Ishikawa (cell line): ENCODE data around the gene NANOS3.

Source experiments
- EP300 ChIP-seq: IDR thresholded peaks from 2 replicates; pipeline ENCODE4 v1.6.1; 2012; ENCODE audit warnings: borderline replicate concordance
- NFIC ChIP-seq: IDR thresholded peaks from 2 replicates; pipeline ENCODE4 v1.6.1; 2012
- RAD21 ChIP-seq: IDR thresholded peaks from 2 replicates; pipeline ENCODE4 v1.6.1; 2012; ENCODE audit warnings: low read depth
- TF ChIP-seq, protein P1 (sequence below): IDR thresholded peaks from 2 replicates; pipeline ENCODE4 v1.6.1; 2012; ENCODE audit warnings: low read depth, mild to moderate bottlenecking

DNA sequence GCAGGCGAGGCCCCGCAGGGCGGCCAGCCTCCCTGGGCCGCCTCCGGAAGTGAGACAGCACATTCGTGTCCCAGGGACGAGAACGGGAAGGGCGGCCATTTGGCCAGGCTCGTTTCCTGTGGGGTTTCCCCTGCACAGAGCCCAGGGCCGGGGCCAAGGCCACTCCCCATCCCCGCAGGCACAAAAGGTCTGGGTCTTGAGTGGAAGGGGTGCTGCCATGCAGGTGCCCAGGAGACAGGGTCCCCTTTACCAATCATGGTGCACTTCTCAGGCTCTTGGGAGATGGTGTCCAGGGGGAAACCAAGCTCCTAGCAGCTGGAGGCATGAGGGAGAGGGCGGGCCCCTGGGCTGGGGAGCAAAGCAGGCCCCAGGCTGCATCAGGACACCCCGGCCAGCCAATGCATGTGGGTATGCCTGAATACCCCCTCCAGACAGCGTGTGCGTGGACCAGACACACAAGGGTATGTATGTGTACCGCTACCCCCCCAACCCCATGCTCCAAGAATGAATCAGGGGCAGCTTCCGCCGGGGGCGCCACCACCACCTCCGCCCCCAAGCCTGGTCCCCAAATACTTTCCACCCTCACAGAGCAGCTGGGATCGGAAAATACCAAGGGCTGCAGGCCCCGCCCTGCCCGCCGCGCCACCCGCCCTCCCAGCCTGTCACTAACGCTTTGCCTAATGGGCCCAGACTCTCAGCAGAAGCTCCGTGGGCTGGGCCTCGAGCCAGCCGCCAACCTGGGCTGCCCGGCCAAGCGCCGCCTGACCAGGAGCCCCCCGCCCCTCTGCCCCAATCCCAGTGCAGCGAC, 37.6 kb upstream of the NANOS3 start:
- TF ChIP-seq NFIC (peak; percentile 68), EP300 (peak; percentile 30; the same call in 1 of the 2 replicates), RAD21 (no peak)
- TF ChIP-seq, protein P1, sequence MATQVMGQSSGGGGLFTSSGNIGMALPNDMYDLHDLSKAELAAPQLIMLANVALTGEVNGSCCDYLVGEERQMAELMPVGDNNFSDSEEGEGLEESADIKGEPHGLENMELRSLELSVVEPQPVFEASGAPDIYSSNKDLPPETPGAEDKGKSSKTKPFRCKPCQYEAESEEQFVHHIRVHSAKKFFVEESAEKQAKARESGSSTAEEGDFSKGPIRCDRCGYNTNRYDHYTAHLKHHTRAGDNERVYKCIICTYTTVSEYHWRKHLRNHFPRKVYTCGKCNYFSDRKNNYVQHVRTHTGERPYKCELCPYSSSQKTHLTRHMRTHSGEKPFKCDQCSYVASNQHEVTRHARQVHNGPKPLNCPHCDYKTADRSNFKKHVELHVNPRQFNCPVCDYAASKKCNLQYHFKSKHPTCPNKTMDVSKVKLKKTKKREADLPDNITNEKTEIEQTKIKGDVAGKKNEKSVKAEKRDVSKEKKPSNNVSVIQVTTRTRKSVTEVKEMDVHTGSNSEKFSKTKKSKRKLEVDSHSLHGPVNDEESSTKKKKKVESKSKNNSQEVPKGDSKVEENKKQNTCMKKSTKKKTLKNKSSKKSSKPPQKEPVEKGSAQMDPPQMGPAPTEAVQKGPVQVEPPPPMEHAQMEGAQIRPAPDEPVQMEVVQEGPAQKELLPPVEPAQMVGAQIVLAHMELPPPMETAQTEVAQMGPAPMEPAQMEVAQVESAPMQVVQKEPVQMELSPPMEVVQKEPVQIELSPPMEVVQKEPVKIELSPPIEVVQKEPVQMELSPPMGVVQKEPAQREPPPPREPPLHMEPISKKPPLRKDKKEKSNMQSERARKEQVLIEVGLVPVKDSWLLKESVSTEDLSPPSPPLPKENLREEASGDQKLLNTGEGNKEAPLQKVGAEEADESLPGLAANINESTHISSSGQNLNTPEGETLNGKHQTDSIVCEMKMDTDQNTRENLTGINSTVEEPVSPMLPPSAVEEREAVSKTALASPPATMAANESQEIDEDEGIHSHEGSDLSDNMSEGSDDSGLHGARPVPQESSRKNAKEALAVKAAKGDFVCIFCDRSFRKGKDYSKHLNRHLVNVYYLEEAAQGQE, result no peak
